Psoas muscle (tissue), 8 donors: ENCODE data around the gene ELOVL6. TPM values are rescaled to one million over a fixed set of nuclear protein-coding genes. Genes with fewer than 3 reads are reported as not detected.

ENCODE experiments used
- ATAC-seq, 4 donors: fragments of 200-7000 bp; cut with Tn5 transposase; one replicate each; pipeline ENCODE4 v1.9.1; 2020; ENCODE audit warnings: moderate library complexity in 3 of 4, mild to moderate bottlenecking in 2 of 4
- DNase-seq, 2 donors: peaks; one replicate each; pipeline ENCODE4 v3.0.0-alpha.2; 2020
- H3K27ac ChIP-seq: fragments of 200-600 bp; one replicate; pipeline ENCODE4 v1.8.0; 2022
- H3K27me3 ChIP-seq, 3 donors: fragments of 200-600 bp in 1 of 3; one replicate each; pipeline versions ENCODE4 v1.6.1 to v1.8.0; 2013 to 2022; ENCODE audit warnings: low read length in 2 of 3, mild to moderate bottlenecking in 2 of 3, moderate library complexity in 1 of 3; ENCODE audit not compliant: insufficient read depth in 3 of 3
- H3K36me3 ChIP-seq, 2 donors: fragments of 200-600 bp in 1 of 2; one replicate each; pipeline versions ENCODE4 v1.6.1 to v1.8.0; 2013 to 2022; ENCODE audit warnings: low read depth in 1 of 2, mild to moderate bottlenecking in 1 of 2, moderate library complexity in 1 of 2; ENCODE audit not compliant: insufficient read depth in 1 of 2
- H3K4me1 ChIP-seq: fragments of 200-600 bp; one replicate; pipeline ENCODE4 v1.8.0; 2022
- H3K4me3 ChIP-seq: fragments of 200-600 bp; one replicate; pipeline ENCODE4 v1.8.0; 2022; ENCODE audit warnings: mild to moderate bottlenecking
- H3K9me3 ChIP-seq: fragments of 200-600 bp; one replicate; pipeline ENCODE4 v1.8.0; 2022
- CTCF ChIP-seq: fragments of 200-600 bp; IDR thresholded peaks from one replicate; pipeline ENCODE4 v1.8.0; 2022; ENCODE audit warnings: antibody characterized with exemption
- WGBS, 3 donors: extraction: QIAGEN DNeasy Blood & Tissue Kit; methylation state at CpG; one replicate each; pipeline versions ENCODE4 v1.1.6 to v1.1.7; 2013; 5-methylcytosine and 5-hydroxymethylcytosine counted together
- intact Hi-C, 2 donors: fragments of 100-400 bp; cut with DNase I; formaldehyde crosslinking; loops; one replicate each; pipeline versions ENCODE4 v1.11.0 to v1.14.2; 2022
- polyA plus RNA-seq, 3 donors: library from polyadenylated mRNA; stranded (reverse); fragments of 200-250 nt; gene quantifications; one replicate each; pipeline ENCODE4 v1.2.3, GENCODE V29; 2013
- total RNA-seq, 4 donors: library from RNA; stranded (reverse); fragmentation: NEBNext Ultra II Directional in 2 of 4; extraction: Animal tissue kit (Norgen Biotek cat#: 25700) in 2 of 4; gene quantifications; one replicate each; pipeline versions ENCODE4 v1.2.1 to v1.2.4, GENCODE V29; 2021 to 2023
- donor health status: healthy with polysubstance abuse.
- donor health status: DM: no; HTN: no; CAD: no; lungs with moderate emphysema.
- donor health status: Bipolar disorder and iron deficiency.
- donor health status: healthy.
- donor health status: DM: yes; HTN: yes; CAD: no.
- donor health status: DM: no; HTN: no; CAD: no.
- donor health status: DM: no; HTN: no; CAD: no.
- donor health status: DM: yes; HTN: yes; CAD: no.

The ELOVL6 gene
- total and polyA plus RNA-seq, 7 donors: 0.35 to 4.5 (median 0.99) TPM

GRCh38 chr4:110188113-110188512 is 10.3 kb downstream of the ELOVL6 start:
- Histone ChIP-seq H3K4me1 (no peaks in the 10 kb centered on the region), H3K27me3 (no peaks in the 10 kb centered on the region), H3K9me3 (no peaks in the 10 kb centered on the region), H3K27ac (no peak overlapping the region), H3K36me3 (no peaks in the 10 kb centered on the region), H3K4me3 (no peak overlapping the region)
- intact Hi-C loops: no loop called here
- DNase-seq: no peak
- ATAC-seq: no peak
- no peak for TF ChIP-seq CTCF
- WGBS, 3 donors: 78 to 90% (median 82%) methylated on average over 1 of the region's 1 CpG

- Histone ChIP-seq H3K4me1 (no peaks in the 10 kb centered on the region), H3K4me3 (no peak overlapping the region), H3K36me3 (no peaks in the 10 kb centered on the region), H3K27ac (no peak overlapping the region), H3K27me3 (no peaks in the 10 kb centered on the region), H3K9me3 (no peaks in the 10 kb centered on the region)
- no peak for TF ChIP-seq CTCF
- 66 to 70% (median 68%) methylated on average over 1 of the region's 1 CpG for WGBS, 3 donors
- no peak for DNase-seq
- intact Hi-C loops: no loop called here
- ATAC-seq: no peak
Measured at GRCh38 chr4:110184791-110185155, 13.6 kb downstream of the ELOVL6 start.

- TF ChIP-seq CTCF: no peak
- DNase-seq: no peak
- 51 to 58% (median 57%) methylated on average over 4 of the region's 4 CpGs for WGBS, 3 donors
- Histone ChIP-seq H3K9me3 (no peaks in the 10 kb centered on the region), H3K36me3 (no peaks in the 10 kb centered on the region), H3K27ac (no peak overlapping the region), H3K4me1 (no peaks in the 10 kb centered on the region), H3K27me3 (no peaks in the 10 kb centered on the region), H3K4me3 (no peak overlapping the region)
- ATAC-seq: no peak
- intact Hi-C loops: no loop called here
Measured at GRCh38 chr4:110184140-110184790, 14.2 kb downstream of the ELOVL6 start.

- no peak overlapping the region for H3K4me3 ChIP-seq
- no peaks in the 10 kb centered on the region for H3K27me3 ChIP-seq
- 55 to 63% (median 62%) methylated on average over 5 of the region's 5 CpGs for WGBS, 3 donors
- intact Hi-C loops: no loop called here
- DNase-seq: no peak
- no peak for TF ChIP-seq CTCF
- no peaks in the 10 kb centered on the region for H3K4me1 ChIP-seq
- no peak overlapping the region for H3K27ac ChIP-seq
- no peak for ATAC-seq
- H3K36me3 ChIP-seq: no peaks in the 10 kb centered on the region
- no peaks in the 10 kb centered on the region for H3K9me3 ChIP-seq
Measured at GRCh38 chr4:110183643-110184042, 14.8 kb downstream of the ELOVL6 start.

GRCh38 chr4:110183058-110183457 is 15.4 kb downstream of the ELOVL6 start:
- Histone ChIP-seq H3K4me3 (no peak overlapping the region), H3K27ac (no peak overlapping the region), H3K36me3 (no peaks in the 10 kb centered on the region), H3K9me3 (no peaks in the 10 kb centered on the region), H3K4me1 (no peaks in the 10 kb centered on the region), H3K27me3 (no peaks in the 10 kb centered on the region)
- DNase-seq (no peak), ATAC-seq (no peak)
- 90 to 94% (median 94%) methylated on average over 5 of the region's 5 CpGs for WGBS, 3 donors
- TF ChIP-seq CTCF: no peak
- intact Hi-C loops: no loop called here
